Skin of body (tissue), 3 donors: ENCODE results near the gene TMPRSS12. TPM values are rescaled to one million over a fixed set of nuclear protein-coding genes. Genes with fewer than 3 reads are reported as not detected.
"Not testable (repeated sequence)": the region's sequence is repeated elsewhere in the genome, so short reads cannot be mapped to it uniquely, and the experiment has no call there.

Experiments used
- DNase-seq: peaks from one replicate; lab custom pipeline; 2025; lab: John Stamatoyannopoulos, UW
- small RNA-seq: library from RNA; depleted of rRNA; stranded (forward); fragments of <200 nt; gene quantifications from one replicate; pipeline ENCODE3, GENCODE V24; 2014; ENCODE audit warnings: low replicate concordance
- total RNA-seq: library from RNA; depleted of rRNA; stranded (reverse); fragments of >200 nt; gene quantifications from one replicate; pipeline ENCODE4 v1.2.3, GENCODE V29; 2014

TMPRSS12 gene
- total RNA-seq, 1 donor from 2014 or later, result not detected

- DNase-seq, result no peak
Measured at GRCh38 chr12:50926415-50926814, 83.7 kb downstream of the TMPRSS12 start.

- DNase-seq, result not testable (repeated sequence)
Measured at GRCh38 chr12:50926932-50927331, 84.2 kb downstream of the TMPRSS12 start.

- no peak for DNase-seq
Measured at GRCh38 chr12:50927356-50927755, 84.6 kb downstream of the TMPRSS12 start.

GRCh38 chr12:50927766-50928224 is 85.1 kb downstream of the TMPRSS12 start:
- no peak for DNase-seq

- no peak for DNase-seq
Measured at GRCh38 chr12:50928392-50928791, 85.7 kb downstream of the TMPRSS12 start.

GRCh38 chr12:50929831-50930230 is 87.1 kb downstream of the TMPRSS12 start:
- no peak for DNase-seq

GRCh38 chr12:50930477-50930876 is 87.8 kb downstream of the TMPRSS12 start:
- DNase-seq, result not testable (repeated sequence)

GRCh38 chr12:50932787-50933280 is 90.1 kb downstream of the TMPRSS12 start:
- DNase-seq, result no peak

- DNase-seq, result no peak
Measured at GRCh38 chr12:50933459-50934124, 90.9 kb downstream of the TMPRSS12 start.

- no peak for DNase-seq
Measured at GRCh38 chr12:50934371-50934851, 91.7 kb downstream of the TMPRSS12 start.

GRCh38 chr12:50934981-50935807 is 92.5 kb downstream of the TMPRSS12 start:
- DNase-seq, result no peak

- no peak for DNase-seq
Measured at GRCh38 chr12:50936821-50937530, 94.2 kb downstream of the TMPRSS12 start.

Small RNA genes lying within 50 kb of the gene (small RNA-seq; reads per million reads assigned to genes)
- not detected for gene AC013244.2
- gene RN7SL519P, result not detected

Other genes starting within 250 kb of the TMPRSS12 start
- 36.4 TPM for gene ATF1, start 78.8 kb upstream of the TMPRSS12 start, total RNA-seq
- not detected for gene HIGD1C, start 109.6 kb downstream of the TMPRSS12 start, total RNA-seq
- gene SLC11A2, start 183.5 kb downstream of the TMPRSS12 start, total RNA-seq, result 56.3 TPM
- 55.0 TPM for gene LETMD1, start 205.4 kb downstream of the TMPRSS12 start, total RNA-seq
- gene CSRNP2, start 240.7 kb downstream of the TMPRSS12 start, total RNA-seq, result 15.5 TPM